ENCODE results near the gene MPHOSPH9. TPM values are rescaled to one million over a fixed set of nuclear protein-coding genes. Genes with fewer than 3 reads are reported as not detected.

MPHOSPH9 gene
- total RNA-seq, 1 donor from 2014 or later, result 40.9 TPM

DNA sequence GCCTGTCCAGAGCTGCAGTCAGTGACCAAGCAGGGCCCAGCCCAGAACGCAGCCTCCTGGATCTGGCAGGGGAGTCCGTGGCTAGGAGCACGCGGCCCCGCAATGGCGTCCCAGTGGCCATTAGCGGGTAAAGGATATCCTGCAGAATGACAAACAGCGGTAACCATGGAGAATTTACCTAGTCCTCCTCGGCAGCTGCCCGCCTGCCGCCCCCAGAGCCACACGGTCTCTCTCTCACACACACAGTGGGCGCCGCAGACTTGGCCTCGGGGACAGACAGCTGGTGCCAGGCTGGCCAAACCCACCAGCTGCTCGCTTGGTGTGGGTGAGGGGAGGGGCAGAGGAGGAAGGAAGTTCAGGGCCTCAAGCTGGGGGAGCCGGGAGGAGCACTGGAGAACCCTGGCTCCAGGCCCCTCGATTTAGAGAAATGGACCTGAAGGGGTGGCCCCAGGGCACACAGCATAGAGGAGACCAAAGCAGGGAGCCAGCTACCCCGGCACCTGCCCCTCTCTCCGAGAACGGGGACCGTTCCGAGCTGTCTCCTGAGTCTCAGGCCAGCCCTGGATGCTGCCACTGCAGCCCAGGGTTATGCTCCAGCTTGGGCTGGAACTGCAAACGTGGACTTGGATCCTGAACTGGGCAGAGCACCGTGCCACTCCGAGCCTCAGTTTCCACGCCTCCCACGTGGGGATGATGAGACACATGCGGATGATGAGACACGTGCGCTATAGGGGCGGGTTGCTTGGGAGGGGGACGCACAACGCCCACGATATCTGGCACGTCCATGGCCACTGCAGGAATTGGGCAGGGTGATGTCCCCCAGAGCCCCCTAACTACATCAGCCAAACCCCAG lies 35.3 kb upstream of the MPHOSPH9 start:
- TF ChIP-seq, protein P1, sequence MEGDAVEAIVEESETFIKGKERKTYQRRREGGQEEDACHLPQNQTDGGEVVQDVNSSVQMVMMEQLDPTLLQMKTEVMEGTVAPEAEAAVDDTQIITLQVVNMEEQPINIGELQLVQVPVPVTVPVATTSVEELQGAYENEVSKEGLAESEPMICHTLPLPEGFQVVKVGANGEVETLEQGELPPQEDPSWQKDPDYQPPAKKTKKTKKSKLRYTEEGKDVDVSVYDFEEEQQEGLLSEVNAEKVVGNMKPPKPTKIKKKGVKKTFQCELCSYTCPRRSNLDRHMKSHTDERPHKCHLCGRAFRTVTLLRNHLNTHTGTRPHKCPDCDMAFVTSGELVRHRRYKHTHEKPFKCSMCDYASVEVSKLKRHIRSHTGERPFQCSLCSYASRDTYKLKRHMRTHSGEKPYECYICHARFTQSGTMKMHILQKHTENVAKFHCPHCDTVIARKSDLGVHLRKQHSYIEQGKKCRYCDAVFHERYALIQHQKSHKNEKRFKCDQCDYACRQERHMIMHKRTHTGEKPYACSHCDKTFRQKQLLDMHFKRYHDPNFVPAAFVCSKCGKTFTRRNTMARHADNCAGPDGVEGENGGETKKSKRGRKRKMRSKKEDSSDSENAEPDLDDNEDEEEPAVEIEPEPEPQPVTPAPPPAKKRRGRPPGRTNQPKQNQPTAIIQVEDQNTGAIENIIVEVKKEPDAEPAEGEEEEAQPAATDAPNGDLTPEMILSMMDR (IDR thresholded peaks at IDR 0.05; ENCODE audit: unreplicated experiment), result no peak
- Mint-ChIP-seq H3K4me1 (peaks cover 20% of the 10 kb centered on the region), H3K9me3 (no peaks in the 10 kb centered on the region), H3K27me3 (ENCODE audit: low read depth) (no peaks in the 10 kb centered on the region), H3K36me3 (peaks cover 14% of the 10 kb centered on the region), H3K4me3 (peak overlapping the region; percentile 63), H3K27ac (peak overlapping the region; percentile 94)
- no peak for DNase-seq (ENCODE audit: low spot score in 2 of 2, unreplicated experiment in 2 of 2)

GRCh38 chr12:123267335-123267920 lies 34.5 kb upstream of the MPHOSPH9 start:
- no peak for DNase-seq (ENCODE audit: low spot score in 2 of 2, unreplicated experiment in 2 of 2)
- H3K27me3 Mint-ChIP-seq (ENCODE audit: low read depth), result no peaks in the 10 kb centered on the region
- no peaks in the 10 kb centered on the region for H3K9me3 Mint-ChIP-seq
- H3K4me1 Mint-ChIP-seq, result peaks cover 17% of the 10 kb centered on the region
- TF ChIP-seq, protein P1 (IDR thresholded peaks at IDR 0.05; ENCODE audit: unreplicated experiment), result no peak
- H3K4me3 Mint-ChIP-seq, result no peak overlapping the region
- peaks cover 16% of the 10 kb centered on the region for H3K36me3 Mint-ChIP-seq
- peak overlapping the region; percentile 90 for H3K27ac Mint-ChIP-seq

GRCh38 chr12:123266679-123267277 lies 33.8 kb upstream of the MPHOSPH9 start:
- Mint-ChIP-seq H3K9me3 (no peaks in the 10 kb centered on the region), H3K4me3 (no peak overlapping the region), H3K27me3 (ENCODE audit: low read depth) (no peaks in the 10 kb centered on the region), H3K36me3 (peaks cover 21% of the 10 kb centered on the region), H3K27ac (peak overlapping the region; percentile 90), H3K4me1 (peaks cover 14% of the 10 kb centered on the region)
- no peak for DNase-seq (ENCODE audit: low spot score in 2 of 2, unreplicated experiment in 2 of 2)
- TF ChIP-seq, protein P1 (IDR thresholded peaks at IDR 0.05; ENCODE audit: unreplicated experiment), result no peak

DNA sequence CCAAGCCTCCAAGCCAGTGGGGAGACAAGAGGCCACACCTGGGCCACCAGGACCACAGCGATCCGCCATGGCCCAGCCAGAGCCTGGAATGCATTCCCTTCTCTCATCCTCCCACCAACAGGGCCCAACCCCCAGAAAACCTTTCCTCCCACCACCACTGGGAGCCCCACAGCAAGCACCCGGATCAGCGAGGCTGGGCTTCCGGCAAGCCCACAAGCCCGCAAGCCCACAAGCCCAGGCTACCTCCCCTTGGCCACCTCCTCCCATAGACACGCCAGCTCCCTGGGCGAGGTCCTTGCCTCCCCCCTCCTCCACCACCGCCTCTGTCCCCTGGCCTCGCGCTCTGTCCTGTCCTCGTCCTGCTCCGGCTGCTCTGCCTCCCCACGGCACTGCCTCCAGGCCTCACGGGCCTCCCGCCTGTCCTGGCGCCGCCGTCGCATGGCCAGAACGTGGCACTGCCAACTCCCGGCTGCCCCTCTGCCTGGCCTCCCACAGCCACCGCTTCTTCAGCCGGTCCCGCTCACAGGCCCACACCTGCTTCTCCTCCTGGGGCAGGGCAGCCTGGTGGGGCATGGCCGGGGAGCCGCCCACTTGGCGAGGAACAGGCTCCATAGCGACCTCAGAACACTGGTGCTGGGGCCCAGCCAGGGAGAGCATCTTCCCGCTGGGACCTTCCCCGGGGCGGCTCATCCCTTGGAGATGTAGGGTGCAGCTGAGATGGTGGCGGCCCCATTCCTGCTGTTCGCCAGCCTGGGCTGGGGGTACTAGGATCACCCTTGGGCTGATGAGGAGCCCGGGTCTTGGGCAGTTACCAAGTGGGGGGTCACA lies 33.1 kb upstream of the MPHOSPH9 start:
- peaks cover 14% of the 10 kb centered on the region for H3K4me1 Mint-ChIP-seq
- peaks cover 25% of the 10 kb centered on the region for H3K36me3 Mint-ChIP-seq
- TF ChIP-seq, protein P1 (IDR thresholded peaks at IDR 0.05; ENCODE audit: unreplicated experiment), result no peak
- H3K27ac Mint-ChIP-seq, result no peak overlapping the region
- no peaks in the 10 kb centered on the region for H3K9me3 Mint-ChIP-seq
- no peak for DNase-seq (ENCODE audit: low spot score in 2 of 2, unreplicated experiment in 2 of 2)
- H3K4me3 Mint-ChIP-seq, result no peak overlapping the region
- H3K27me3 Mint-ChIP-seq (ENCODE audit: low read depth), result no peaks in the 10 kb centered on the region

DNA sequence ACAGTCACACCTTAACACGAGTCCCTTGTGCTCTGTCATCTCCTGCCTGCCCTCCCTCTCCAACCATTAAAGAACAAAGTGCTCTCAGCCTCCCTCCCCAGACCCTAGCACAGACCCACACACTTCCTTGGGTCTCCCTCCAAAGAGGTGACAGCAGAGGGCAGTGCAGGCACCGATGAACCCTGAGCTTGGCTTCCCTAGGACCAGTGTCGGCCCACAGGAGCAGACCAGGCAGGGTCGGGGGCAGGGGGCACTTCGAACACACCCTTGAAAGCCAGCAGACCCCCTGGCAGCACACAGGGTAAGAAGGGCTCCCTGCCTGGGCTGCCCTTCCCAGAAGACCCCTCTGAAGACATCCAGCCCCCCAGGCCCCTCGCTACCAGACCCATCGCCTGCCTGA lies 31.7 kb upstream of the MPHOSPH9 start:
- Mint-ChIP-seq H3K27me3 (ENCODE audit: low read depth) (no peaks in the 10 kb centered on the region), H3K4me3 (no peak overlapping the region), H3K27ac (no peak overlapping the region), H3K4me1 (peaks cover 14% of the 10 kb centered on the region), H3K36me3 (peaks cover 40% of the 10 kb centered on the region), H3K9me3 (no peaks in the 10 kb centered on the region)
- no peak for DNase-seq (ENCODE audit: low spot score in 2 of 2, unreplicated experiment in 2 of 2)
- TF ChIP-seq, protein P1 (IDR thresholded peaks at IDR 0.05; ENCODE audit: unreplicated experiment), result no peak

Data from mesothelial cell of epicardium (in vitro differentiated cells).